Fibroblast of the aortic adventitia (primary cell): ENCODE results near the gene CRHBP. TPM values are rescaled to one million over a fixed set of nuclear protein-coding genes. Genes with fewer than 3 reads are reported as not detected.
"Not testable (repeated sequence)": the region's sequence is repeated elsewhere in the genome, so short reads cannot be mapped to it uniquely, and the experiment has no call there.

Experiments
- DNase-seq: peaks from one replicate; pipeline ENCODE4 v3.0.0-alpha.2; 2010; ENCODE audit warnings: low read depth
- H3K4me3 ChIP-seq: 2 replicates; pipeline ENCODE4 v1.5.1; 2011; ENCODE audit warnings: low read depth, mild to moderate bottlenecking, control low read depth, low read length, moderate library complexity
- total RNA-seq: library from RNA; depleted of rRNA; stranded (reverse); fragments of >200 nt; gene quantifications from 2 replicates; pipeline ENCODE4 v1.2.3, GENCODE V29; 2012; ENCODE audit warnings: low replicate concordance
- TF ChIP-seq, protein P1 (sequence below): IDR thresholded peaks from 2 replicates; pipeline ENCODE4 v1.5.1; 2011; ENCODE audit warnings: mild to moderate bottlenecking, low read length, control low read depth, inconsistent platforms; ENCODE audit not compliant: insufficient read depth

Gene CRHBP
- total RNA-seq, 1 donor = 6.4 TPM

DNA sequence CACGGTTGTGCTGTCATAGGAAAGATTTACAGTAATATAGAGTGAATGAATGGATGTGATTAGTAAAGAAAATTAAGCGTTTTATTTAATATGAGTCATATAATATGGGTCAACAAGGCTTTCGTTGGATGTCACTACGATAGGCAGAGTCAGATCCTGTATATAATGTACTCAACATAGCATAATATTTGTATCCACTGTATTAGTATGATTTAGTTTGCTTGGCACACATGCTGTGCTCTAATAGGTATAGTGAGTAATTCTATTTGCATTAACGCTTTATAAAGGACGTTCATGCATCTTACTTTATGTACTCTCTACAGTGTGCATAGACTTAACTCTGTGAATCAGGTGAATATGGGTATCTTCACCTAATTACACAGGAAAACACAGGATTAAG lies 41.5 kb downstream of the CRHBP start:
- H3K4me3 ChIP-seq = no peak overlapping the region
- DNase-seq = no peak
- TF ChIP-seq, protein P1, sequence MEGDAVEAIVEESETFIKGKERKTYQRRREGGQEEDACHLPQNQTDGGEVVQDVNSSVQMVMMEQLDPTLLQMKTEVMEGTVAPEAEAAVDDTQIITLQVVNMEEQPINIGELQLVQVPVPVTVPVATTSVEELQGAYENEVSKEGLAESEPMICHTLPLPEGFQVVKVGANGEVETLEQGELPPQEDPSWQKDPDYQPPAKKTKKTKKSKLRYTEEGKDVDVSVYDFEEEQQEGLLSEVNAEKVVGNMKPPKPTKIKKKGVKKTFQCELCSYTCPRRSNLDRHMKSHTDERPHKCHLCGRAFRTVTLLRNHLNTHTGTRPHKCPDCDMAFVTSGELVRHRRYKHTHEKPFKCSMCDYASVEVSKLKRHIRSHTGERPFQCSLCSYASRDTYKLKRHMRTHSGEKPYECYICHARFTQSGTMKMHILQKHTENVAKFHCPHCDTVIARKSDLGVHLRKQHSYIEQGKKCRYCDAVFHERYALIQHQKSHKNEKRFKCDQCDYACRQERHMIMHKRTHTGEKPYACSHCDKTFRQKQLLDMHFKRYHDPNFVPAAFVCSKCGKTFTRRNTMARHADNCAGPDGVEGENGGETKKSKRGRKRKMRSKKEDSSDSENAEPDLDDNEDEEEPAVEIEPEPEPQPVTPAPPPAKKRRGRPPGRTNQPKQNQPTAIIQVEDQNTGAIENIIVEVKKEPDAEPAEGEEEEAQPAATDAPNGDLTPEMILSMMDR = no peak

DNA sequence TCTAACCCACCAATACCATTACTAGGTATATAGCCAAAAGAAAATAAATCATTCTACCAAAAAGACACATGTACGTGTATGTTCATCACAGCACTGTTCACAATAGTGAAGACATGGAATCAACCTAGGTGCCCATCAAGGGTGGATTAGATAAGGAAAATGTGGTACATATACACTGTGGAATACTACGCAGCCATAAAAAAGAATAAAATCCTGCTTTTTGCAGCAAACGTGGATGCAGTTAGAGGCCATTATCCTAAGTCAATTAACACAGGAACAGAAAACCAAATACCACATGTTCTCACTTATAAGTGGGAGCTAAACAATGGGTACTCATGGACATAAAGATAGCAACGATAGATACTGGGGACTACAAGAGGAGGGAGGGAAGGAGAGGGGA lies 45.4 kb downstream of the CRHBP start:
- H3K4me3 ChIP-seq, DNase-seq: not testable (repeated sequence)

DNA sequence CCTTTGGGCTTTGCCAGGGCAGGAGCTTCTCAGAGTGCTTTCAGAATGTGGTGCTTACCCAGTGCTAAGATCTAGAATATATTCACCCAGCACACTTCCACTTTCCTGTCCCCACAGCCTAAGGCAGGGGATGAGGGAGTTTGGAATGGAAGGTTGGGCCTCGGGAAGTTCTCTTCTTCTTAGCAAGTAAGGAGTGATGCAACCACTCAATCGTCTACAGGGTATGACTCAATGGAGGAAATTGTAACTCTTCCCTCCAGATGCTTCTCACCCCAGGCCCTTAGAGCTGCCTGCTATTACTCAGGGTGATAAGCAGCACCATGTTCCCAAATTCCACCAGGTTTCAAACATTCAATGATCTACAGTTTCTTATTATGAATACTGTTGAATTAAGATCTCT lies 46.6 kb downstream of the CRHBP start:
- TF ChIP-seq, protein P1 = no peak
- H3K4me3 ChIP-seq = no peak overlapping the region
- DNase-seq = peak; percentile 56

DNA sequence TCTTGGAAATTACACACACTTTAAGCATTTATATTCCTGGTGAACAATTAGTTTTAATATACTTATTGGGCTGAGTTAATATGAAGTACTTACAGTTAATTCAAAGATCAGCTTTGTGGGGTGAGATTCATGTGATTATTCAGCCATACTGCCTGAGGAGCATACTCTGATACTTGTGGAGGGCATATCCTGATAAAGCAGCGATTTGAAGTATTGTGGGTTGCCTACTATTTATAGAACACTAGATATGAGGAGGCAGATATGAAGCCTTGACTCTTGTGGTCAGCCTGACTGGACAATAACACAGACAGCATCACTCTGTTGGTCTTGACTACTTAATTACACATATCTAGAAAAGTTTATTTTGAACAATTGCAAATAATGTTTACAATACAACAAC lies 50.4 kb downstream of the CRHBP start:
- no peak overlapping the region for H3K4me3 ChIP-seq
- TF ChIP-seq, protein P1 = no peak
- DNase-seq = no peak

DNA sequence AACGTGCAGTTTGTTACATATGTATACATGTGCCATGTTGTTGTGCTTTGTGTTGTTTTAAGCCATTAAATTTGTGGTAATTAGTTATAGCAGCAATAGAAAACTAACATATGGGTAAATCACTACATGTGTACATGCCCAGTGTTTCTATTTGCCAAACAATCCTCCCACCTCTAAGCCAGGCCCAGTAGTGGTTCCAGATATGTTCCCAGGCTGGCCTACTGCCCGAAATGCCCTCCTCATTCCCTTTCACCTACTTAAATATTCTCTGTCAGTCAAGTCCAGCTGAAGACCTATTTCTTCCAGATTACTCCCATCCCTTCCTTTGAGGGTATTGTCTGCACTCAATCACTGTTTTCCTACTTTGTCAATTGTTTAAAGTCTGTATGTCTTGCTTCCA lies 53.3 kb downstream of the CRHBP start:
- TF ChIP-seq, protein P1 = no peak
- no peak overlapping the region for H3K4me3 ChIP-seq
- no peak for DNase-seq

DNA sequence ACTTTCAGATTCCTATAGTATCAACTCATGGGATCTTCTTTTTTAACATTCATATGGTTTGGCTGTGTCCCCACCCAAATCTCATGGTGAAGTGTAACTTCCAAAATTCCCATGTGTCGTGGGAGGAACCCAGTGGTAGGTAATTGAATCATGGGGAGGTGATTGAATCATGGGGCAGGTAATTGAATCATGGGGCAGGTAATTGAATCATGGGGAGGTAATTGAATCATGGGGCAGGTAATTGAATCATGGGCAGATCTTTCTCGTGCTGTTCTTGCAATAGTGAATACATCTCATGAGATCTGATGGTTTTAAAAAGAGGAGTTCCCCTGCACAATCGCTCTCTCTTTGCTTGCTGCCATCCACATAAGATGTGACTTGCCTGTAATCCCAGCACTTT lies 55.6 kb downstream of the CRHBP start:
- TF ChIP-seq, protein P1 = no peak
- H3K4me3 ChIP-seq = no peak overlapping the region
- DNase-seq = no peak

DNA sequence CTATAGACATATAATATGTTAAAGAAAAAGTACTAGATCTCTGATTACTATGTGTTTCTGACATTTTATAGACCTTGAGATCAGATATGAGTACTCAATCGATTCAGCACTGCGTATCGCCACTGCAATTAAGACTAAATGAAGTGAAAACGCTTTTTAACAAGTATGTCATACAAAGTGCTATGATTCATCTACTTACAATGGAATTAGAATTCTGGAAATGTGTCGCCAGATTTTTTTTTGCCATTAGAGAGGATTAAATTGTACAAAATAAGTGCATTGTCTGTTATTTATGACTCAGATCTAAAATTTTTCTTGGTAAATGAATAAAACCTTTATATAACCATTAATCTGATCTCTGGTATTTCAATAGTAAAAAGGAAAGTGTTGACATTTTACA lies 57.4 kb downstream of the CRHBP start:
- DNase-seq = no peak
- TF ChIP-seq, protein P1 = no peak
- no peak overlapping the region for H3K4me3 ChIP-seq
